GM19452 (cell line): Measurements from ENCODE around the gene PROK2.

Source experiments
- ATAC-seq: cut with Tn5 transposase; IDR thresholded peaks from one replicate; pipeline ENCODE4 v1.9.1; 2021; ENCODE audit not compliant: unreplicated experiment

Gene PROK2

DNA sequence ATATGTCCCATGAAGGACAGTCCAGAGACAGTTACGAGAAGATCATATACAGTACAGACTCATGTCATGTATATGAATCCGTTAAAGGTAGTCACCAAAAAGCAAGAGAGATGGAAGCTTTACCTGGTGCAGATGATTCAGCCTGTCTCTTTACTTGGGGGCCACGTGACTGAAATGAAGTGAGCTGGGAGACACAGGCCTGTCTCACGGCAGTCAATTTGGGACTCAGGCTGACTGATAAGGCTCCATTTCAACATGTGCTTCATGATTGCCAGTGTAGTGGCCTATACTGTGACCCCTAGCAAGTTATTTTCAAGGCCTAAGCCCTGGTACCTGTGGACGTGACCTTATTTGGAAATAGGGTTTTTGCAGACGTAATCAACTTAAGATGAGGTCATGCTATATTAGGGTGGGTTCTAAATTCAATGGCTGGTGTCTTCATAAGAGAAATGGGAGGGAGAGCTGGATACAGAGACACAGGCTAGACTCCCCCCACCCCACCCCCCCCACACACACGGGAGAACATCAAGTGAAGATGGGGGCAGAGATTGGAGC lies 3.0 kb upstream of the PROK2 start:
- no peak for ATAC-seq

DNA sequence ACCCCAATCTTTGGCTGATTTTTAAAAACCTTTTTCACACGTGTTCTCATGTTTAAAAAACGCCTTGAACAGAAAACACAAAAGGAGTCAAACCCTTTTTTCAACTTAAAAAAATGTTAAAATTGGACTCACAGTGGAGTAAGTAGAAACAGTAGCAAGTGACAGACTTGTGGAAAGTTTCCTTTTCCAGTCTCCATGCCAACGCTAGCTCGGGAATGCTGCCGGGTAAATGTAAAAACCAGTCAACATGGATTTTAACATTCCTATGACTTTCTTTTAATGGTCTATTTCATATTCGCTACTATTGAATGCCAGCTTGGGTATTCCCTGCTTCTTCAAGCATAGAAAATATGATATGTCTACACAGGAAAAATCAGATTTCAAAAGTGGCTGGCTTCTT lies 1.6 kb upstream of the PROK2 start:
- ATAC-seq, result no peak

DNA sequence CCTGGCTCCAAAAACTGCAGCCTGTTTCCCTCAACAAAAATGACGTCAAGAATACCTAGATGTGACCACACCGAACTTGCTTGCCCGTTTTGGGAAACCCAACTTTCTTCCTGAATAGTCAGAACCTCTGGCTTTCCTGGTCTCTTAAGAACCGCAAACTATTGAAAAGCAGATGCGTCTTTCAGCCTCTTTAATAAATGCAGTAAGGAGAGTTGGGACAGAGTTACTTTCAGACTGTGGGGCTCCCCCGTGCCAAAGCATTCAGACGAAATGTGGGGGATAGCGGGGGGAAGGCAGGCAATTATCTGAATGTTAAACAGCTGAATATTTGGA lies 1.2 kb upstream of the PROK2 start:
- no peak for ATAC-seq

DNA sequence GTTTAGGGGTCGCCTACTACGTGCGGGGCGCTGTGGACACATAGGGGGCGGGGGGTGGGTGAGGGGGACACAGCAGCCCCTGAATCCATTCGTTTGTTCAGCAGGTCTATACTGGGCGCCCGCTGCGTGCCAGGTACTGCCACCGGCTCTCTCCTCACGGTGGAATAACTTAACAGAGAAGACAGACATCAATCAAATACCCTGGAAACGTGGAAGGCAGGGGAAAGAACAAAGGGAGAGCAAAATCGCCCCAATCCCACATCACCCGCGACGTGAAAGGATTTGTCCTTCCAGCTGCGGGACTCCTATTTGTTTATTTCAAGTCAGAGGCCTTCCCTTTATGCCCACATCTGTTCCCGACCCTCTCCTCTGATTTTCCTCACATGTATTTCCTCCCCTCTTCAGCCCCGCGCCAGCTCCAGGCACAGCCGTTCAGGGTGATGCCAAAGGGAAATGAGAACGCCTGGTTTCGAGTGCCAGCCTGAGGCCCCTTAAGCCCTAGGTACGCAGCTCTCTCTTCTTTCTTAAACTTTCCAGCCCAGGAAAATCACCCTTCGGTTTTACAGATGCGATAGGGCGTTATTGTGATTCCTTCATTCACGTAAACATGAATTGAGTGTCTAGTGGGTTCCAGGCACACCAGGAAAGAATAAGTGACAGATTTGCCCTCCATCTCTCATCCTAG lies 726 bp upstream of the PROK2 start:
- no peak for ATAC-seq

DNA sequence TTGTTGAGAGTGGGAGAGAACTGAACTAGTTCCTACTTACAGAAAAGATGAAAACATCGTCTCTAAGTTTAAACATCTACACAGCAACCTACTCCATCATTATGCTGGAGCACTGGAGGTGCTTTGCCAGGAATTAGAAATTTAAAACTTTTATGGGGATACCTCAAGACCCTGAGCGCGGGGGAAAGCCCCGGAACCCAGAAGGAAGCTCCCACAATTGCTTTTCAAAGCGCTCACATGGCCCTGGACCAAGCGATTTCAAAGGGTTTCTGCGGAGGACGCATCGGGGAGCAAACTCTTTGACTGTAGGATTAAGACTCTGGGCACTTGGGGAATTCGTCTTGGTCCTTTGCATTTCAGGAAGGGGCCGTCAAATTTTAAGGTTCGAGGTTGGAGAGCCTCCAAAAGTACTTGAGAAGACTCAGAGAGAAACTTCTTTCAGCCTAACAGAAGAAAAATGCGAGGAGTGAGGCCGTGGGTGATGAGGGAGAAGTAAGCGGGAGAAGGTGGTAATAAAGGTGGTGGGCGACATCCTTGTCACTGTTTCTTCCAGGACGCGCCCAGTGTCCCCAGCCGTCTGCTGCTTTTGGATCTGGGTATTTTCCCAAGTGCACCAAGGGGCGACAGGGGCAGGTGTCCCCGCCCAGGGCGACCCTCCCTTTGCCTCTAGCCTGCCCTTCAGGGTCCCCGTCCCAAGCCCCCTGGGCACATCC lies 591 bp downstream of the PROK2 start:
- no peak for ATAC-seq

DNA sequence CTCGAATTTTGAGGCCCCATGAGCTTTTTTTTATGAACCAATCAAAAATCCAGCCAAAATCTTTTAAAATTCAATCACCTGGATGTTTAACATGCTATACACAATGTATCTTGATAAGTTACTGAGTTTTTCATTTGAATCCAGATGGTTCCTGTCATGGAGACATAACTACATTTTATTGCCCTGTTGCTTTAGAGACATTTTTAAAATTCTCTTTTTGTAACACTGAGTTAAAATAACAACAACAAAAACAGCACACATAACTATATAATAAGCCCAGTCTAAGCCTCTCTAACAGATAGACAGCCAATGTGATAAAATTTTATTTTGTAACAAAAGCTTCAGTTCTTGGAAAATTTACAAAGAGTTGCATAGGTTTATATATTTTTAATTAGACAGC lies 1.8 kb downstream of the PROK2 start:
- no peak for ATAC-seq

DNA sequence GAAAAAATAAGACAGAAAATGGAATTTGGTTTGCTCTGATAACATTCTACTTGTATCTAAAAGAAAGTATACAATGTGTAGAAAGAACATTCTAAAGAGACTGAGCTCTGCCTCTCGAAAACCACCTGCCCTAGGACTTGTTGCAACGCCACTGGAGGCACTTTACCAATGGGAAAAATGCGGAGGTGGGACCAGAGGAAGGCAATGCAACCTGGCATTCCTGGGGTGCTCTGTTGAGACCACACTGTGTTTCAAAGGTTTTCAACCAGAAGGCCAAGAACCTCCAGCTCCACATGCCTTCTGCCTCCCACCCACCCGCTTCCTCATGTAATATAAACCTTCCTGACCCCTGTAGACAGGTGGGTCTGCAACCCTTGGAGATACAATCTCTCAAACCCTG lies 4.5 kb downstream of the PROK2 start:
- ATAC-seq, result no peak

DNA sequence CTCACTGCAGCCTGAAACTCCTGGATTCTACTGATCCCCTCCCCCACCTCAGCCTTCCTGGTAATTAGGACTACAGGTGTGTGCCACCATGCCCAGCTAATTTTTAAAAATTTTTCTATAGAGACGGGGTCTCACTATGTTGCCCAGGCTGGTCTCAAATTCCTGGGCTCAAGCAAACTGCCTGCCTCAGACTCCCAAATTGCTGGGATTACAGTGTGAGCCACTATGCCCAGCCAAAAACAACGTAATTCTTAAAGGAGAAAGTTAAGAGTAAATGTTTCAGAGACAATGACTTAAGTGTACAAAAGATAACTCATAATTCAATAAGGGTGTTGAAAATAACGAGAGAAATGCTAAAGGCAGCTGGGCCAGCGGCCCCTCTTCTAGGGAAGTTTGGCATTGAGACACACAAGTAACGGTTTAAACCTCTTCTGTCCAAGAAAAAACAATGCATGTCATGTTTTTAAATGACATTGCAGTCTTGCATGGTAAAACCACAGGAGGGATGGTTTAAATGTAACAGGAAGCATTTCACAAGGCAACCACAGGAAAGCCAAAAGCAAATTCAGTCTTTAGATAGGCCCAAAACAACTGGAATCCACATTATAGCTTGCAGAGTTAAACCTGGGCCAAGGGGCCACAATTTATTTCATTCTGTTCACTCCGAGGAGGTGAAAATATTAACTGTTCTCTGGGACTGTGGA lies 5.1 kb downstream of the PROK2 start:
- ATAC-seq, result no peak

DNA sequence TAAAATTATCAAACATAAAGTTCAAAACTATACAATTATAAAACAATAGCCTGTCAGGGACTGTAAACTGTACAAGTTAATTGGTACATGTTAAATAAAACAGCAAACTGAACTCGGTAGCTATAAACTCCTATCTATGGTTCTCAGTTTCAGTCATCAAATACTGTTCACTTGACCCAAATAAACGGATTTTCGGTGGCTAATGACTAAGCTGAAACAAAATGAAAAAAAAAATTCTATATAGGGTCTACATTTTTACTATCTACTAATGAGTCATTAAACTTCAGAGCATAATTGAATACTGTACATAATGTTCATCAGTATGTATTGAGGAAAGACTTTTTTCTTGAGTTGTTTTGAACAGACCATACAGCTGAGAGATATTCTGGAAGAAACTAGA lies 6.6 kb downstream of the PROK2 start:
- no peak for ATAC-seq

DNA sequence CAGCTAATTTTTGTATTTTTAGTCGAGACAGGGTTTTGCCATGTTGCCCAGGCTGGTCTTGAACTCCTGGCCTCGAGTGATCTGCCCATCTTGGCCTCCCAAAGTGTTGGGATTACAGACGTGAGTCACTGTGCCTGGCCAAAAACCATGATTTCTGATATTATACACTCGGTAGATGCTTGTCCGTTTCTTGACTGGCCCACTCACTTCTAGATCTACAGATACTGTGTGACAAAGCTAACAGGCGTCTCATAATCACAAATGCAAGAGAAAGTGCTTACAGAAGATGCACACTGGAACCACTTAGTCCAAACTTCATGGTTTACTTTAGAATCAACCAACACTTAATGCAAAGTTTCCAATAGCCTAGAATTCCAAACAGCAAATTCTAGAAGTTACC lies 8.4 kb downstream of the PROK2 start:
- no peak for ATAC-seq

DNA sequence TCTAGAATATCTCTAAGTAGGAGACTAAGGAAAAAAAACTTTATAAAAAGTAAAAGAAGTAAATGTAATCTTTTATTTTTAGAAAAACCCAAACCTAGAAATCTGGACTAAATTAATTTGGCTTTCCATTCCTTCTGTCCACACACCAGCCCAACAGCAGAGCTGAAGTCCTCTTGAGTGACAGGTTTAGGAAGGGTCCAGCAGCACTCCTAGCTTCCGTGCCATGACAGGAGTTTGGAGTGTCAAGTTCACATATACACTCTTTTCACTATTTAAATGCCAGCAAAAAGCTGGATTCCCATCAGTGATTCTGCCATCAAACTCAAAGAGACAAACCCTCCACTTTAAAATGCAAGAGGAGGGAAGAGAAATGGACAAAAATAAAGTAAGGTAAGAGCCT lies 13.1 kb downstream of the PROK2 start:
- no peak for ATAC-seq

DNA sequence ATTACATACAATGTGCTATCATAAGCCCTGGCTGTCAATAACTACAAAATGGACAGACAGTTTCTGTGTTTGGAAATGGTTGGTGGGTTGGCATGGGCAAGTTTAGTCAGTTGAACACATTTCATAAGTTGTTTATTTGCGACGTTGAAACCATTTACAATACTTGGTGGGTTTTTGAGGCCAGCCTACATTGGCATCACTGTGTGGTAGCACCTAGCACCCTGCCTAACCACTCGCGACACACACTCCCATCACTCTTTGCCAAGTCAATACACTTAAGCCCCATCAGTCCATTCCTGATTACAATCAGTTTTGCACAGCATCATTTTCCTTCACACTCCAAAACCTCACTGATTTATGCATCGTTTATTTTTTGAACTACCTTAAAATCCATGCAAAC lies 13.8 kb downstream of the PROK2 start:
- no peak for ATAC-seq

DNA sequence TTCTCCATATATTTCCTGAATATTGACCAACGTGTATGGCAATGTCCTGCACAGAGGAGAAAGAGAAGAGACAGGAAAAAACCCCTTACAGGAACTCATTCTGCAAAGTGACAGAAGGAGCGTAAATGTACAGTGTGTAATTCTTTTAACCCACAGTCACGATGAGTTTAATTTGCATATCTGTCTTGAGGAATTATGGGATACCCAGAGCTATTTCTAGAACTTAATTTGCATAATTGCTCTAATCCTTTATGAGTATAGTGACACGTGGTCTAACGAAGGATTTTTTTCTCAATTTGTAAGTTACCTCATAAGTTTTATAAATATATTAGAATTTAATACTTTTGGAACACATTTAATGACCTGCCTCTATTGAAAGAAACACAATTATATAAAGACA lies 21.5 kb downstream of the PROK2 start:
- no peak for ATAC-seq

DNA sequence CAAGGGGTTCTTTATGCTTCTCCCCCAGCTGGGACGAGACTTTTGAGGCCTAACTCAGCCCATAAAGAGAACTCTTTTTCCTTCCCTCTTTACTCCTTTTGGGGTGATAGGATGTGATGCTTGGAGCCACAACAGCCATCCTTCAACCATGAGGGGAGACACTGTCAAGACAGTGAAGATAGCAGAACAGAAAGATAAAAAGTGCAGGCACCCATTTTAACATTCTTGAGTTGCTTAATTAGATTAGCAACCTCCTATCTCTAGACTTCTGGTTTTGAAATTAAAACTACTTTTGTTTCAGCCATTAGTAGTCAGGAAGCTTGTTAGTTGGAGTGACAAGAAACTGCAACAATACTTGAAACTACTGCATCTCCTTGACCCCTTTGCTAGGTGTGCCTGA lies 24.8 kb downstream of the PROK2 start:
- ATAC-seq, result no peak

DNA sequence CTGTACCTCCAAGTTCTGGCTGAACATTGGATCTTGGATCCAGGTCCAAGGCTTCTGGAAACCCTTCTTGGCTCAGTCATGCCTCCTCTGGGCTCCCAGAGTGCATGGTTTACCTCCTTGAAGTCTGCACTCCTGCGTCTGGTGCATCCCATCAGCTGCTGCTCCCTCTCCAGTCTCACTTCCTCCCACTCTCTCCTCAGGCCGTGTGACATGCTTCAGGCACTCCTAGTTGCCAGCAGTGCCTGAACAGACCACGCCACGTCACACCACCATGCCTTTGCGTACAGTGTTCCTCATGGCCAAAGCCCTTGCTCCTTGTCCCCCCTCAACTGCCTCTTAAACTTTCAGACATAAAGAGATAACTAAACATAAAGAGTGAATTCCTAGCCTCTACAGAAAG lies 25.5 kb downstream of the PROK2 start:
- no peak for ATAC-seq

DNA sequence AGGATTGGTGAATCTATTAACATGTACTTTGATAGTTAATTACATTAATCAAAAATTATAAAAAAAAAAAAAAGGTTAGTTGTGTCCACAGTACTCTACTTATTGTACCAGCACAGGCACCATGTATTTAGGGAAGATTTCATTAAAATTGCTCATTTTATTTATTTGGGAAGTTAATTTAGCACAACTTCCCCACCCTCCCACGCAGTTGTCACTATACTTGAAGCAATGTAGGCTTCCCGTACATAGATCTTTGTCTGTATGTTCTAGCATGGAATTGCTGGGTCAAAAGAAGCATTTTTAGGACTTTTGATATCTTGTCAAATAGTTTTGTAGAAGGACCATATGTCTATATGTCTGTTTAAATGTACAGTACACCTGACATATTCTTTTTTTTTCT lies 26.9 kb downstream of the PROK2 start:
- ATAC-seq, result no peak

DNA sequence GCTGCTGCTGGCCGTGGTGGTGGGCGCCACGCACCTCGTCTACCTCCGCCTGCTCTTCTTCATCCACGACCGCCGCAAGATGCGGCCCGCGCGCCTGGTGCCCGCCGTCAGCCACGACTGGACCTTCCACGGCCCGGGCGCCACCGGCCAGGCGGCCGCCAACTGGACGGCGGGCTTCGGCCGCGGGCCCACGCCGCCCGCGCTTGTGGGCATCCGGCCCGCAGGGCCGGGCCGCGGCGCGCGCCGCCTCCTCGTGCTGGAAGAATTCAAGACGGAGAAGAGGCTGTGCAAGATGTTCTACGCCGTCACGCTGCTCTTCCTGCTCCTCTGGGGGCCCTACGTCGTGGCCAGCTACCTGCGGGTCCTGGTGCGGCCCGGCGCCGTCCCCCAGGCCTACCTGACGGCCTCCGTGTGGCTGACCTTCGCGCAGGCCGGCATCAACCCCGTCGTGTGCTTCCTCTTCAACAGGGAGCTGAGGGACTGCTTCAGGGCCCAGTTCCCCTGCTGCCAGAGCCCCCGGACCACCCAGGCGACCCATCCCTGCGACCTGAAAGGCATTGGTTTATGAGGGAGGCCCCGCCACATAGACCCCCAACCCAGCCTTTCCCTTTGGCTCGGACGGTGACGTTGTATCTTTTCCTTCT lies 30.2 kb downstream of the PROK2 start:
- ATAC-seq, result no peak

DNA sequence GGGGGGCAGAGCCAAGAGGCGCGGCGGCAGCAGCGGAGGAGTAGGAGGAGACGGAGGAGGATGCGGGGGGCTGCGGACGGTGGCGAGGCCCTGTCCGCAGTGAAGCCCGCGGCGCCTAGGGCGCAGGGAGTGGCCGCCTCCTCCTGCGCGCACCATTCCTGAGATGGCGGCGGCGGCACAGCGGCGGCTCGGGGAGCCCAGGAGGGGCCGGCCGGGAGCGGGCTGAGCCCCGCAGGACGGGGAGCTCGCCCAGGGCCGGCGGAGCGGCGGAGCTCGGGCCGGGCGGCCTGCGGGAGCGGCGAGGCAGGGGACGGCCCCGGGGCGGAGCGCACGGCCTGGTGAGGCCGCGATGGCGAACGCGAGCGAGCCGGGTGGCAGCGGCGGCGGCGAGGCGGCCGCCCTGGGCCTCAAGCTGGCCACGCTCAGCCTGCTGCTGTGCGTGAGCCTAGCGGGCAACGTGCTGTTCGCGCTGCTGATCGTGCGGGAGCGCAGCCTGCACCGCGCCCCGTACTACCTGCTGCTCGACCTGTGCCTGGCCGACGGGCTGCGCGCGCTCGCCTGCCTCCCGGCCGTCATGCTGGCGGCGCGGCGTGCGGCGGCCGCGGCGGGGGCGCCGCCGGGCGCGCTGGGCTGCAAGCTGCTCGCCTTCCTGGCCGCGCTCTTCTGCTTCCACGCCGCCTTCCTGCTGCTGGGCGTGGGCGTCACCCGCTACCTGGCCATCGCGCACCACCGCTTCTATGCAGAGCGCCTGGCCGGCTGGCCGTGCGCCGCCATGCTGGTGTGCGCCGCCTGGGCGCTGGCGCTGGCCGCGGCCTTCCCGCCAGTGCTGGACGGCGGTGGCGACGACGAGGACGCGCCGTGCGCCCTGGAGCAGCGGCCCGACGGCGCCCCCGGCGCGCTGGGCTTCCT lies 31.0 kb downstream of the PROK2 start, which contains the start of gene GPR27:
Gene GPR27 (plus strand): TSS at position 155 of the 909 bp plus-strand sequence. CDS start 195 bp downstream, at position 350.
- ATAC-seq, result no peak

DNA sequence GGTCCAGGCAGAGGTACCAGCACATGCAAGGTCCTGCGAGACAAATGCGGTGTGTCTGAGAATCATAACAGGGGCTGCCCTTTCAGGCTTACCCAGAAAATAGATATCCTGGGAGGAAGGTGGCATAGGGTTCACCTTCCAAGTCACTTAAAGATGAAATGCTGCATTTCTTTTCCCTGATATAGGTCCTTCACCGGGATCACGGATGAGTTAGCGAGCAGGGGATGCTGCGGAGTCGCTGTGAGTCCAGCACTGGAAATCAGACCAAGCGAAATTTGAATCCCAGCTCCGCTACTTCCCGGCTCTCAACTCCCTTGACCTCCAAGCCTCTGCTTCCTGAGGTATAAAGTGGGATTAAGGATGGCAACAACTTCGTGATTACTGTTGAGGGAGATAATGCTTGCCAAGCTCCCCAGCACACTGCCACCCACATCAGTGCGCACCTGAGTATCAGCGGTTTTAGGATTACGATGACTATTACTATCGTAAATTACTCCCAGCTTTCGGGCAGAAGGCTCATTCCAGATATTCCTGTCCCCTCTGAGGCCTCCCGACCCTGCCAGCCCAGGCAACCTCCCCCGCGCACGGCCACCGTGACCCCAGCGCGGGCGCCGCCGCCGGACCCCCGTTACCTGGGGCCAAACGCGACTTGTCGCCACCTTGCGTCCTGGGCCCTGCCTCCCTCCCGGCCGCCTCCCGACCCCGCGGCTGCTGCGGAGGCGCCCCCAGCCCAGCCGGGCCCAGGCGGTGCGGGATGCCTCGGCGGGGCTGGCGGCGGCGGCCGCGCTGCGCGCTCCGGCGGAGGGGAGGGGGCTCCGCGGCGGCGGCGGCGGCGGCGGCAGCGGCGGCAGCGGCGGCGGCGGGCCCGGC lies 31.9 kb downstream of the PROK2 start:
- ATAC-seq, result no peak

DNA sequence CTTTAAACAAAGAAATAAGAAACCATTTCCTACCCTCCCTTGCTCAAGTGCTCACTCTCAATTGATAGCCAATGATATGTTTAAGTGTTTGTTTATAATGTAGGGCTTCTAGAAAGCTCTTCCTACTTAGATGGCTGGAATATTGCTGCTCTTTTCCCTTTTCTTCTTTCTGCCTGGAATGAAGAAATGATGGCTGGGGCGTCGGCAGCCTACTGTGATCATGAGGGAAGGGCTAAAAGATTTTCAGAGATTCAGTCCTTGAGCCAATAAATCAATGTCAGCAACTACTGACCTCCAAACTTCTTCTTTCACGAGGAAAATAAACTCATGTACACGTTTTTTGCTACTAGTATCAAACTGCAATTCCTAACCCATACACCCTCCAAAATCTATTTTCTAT lies 33.3 kb downstream of the PROK2 start:
- no peak for ATAC-seq
